GM10847 (cell line): ENCODE results near the gene TMEM232.

Experiments
- POLR2A ChIP-seq: IDR thresholded peaks from 2 replicates; pipeline ENCODE4 v1.6.1; 2011; ENCODE audit not compliant: insufficient read length; ENCODE audit errors: extremely low read depth

Gene TMEM232

DNA sequence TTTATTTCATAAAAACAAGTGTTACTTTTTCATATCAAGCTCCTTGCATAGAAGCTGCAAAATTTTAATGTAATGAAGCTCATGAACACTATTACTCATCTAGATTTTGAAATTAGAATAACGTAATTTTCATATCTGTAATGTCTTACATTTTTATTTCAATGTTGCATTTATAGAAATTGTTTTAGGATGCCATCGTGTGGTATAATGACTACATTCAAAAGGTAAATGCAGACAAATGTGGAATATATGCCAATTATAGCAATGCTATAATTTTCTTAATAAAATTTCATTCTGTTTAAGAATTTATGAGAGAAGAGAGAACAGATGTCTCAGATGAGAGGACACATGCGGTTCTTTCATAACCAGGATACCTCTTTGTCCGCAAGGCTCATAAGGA, 230.2 kb downstream of the TMEM232 start:
- no peak for TF ChIP-seq POLR2A

DNA sequence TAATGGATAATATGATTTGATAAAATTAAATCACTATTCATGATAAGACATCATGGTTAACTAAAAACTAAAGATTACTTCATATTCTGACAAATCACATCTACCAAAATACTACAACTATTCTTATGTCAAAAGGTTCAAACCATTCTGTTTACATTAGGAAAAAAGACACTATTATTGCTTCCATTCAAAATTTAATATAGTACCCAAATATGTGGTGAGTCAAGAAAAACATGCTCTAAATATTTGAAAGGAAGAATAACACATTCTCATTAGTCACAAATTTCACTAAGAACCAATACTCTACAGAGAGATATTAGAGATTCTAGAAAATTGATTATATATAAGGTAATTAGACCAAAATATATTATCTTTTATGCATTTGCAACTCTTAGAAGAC, 234.0 kb downstream of the TMEM232 start:
- TF ChIP-seq POLR2A: no peak

DNA sequence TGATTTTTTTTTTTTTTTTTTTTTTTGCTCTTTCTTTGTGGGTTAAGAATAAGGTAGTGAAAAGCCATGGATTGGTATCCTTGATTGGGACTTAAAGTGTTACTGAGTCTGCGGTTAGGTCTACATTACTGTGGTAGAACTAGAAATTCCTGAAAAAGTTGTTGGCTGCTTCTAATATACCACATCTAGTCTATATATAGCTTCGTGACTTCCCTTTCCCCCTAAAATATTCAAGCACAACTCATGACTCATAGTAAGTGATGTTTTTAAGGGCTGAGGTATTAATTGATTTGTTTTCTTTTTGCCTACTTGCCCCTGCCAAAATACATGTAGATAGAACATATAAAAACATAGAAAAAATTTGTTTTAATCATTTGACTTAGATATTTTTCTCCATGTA, 247.6 kb downstream of the TMEM232 start:
- no peak for TF ChIP-seq POLR2A

DNA sequence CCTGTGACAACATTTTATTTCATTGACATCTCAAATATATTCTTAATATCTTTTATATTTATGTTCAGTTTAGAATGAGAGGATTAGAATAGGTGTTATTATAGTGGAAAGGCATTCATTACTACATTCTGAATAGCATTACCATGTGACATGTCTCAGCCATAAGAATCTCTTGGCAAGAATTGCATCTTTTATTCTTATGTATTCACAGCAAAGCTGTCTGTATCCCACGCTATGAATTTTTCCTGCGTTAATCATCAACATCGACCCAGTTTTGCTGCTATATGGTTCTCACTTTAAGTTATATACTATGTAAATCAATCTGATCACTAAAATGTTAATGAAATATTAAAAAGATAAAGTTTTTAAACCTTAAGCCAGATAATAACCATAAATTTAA, 248.6 kb downstream of the TMEM232 start:
- TF ChIP-seq POLR2A: no peak

DNA sequence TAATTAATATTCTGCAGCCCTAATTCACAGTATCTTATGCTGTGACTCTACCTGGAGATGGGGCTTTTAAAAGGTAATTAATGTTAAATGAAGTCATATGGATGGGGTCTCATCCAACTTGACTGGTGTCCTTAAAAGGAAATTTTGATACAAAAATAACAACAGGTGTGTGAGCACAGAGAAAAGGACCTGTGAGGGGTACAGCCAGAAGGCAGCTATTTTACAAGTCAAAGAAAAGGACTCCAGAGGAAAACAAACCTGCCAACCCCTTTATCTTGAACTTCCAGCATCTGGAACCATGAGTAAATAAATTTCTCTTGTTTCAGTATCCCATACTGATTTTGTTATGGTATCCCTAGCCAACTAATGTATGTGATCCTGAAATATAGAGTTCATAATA, 250.3 kb downstream of the TMEM232 start:
- TF ChIP-seq POLR2A: no peak

DNA sequence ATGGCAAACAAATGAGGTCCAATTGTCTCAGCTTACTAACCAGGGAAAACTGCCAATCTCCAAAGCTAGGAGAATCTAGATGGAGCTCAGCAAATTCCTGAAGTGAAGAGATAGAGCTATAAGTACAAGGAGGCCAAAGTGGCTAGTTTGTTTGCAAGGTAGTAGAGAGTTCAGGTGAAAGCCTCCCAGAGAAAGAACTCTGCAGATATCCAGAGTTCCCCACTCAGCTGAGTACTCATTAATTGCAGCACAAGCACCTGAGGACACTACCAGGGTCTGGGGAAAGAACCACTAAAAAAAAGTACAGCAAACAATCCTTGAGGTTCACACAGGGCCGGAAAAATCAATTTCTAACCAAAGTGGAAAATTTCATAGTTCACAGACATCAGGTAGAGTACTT, 250.9 kb downstream of the TMEM232 start:
- no peak for TF ChIP-seq POLR2A

DNA sequence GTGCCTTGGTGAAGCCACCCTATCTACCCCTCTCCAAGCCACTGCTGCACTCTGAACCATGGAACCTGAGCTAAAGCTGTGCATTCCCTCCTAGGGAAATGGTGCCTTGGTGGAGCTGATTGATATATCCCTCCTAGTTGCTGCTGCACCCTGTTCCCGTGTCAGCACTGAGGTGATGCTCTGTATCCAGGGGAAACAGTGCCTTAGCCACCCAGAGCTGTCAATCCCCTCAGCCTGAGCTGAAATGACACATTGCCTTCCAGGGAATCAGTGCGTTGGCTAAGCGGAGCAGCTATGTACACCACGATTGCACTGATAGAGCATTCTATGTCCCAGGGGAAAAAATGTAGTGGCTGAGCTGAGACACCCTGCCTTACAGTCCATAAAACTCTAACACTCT, 257.0 kb downstream of the TMEM232 start:
- no peak for TF ChIP-seq POLR2A

DNA sequence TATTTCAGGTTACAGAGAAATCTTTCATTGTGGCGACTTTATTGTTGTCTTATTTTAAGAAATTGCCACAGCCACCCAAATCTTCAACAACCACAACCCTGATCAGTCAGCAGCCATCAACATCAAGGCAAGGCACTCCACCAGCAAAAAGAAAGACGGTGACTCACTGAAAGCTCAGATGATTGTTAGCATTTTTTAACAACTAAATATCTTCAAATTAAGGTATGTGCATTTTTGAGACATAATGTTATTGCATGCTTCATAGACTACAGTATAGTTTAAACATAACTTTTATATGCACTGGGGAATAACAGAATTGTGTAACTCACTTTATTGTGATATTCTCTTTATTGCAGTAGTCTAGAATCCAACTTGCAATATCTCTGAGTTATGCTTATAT, 263.4 kb downstream of the TMEM232 start:
- TF ChIP-seq POLR2A: no peak

DNA sequence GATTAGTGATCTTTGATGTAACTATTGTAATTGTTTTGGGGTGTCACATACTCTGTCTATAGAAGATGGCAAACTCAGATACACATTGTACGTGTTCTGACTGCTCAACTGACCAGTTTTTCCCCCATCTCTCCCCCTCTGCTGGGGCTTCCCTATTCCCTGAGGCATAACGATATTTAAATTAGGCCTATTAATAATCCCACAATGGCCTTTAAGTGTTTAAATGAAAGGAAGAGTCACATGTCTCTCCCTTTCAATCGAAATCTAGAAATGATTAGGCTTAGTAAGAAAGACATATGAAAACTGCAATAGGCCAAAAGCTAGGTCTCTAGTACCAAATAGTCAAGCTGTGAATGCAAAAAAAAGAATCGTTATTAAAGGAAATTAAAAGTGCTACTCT, 265.6 kb downstream of the TMEM232 start:
- no peak for TF ChIP-seq POLR2A

DNA sequence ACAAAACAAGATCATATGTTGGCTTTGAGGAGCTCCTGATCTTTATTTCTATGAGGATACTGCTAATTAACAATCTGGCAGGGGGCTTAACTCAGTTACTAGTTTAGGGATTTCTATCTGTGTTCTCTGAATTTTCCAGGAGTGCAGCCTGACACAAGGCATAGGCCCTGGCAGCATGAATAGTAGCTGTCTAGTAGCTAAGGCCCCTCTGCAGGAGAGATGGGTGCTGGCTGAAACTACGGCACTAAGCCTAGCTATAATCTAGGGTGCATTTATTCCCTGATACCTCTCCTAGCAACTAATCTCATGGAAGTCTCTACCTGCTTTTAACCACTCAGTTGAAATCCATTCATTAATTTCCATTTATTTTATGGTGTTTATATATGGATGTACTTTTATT, 268.2 kb downstream of the TMEM232 start:
- no peak for TF ChIP-seq POLR2A

DNA sequence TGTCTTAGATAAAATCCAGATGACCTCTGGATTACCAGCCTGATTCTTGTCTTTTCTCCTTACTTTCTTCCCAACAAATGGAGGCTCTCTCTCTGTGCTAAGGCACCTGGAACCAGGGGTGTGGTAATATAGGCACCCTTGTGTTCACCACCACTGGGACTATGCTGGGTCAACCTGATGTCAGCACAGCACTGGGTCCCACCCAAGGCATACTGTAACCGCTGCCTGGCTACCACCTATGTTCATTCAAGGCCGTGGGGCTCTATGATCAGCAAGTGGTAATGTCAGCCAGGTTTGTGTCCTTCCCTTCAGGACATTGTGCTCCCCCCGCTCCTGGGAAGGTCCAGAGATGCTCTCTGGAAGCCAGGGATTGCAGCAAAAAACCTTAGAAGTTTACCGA, 283.6 kb downstream of the TMEM232 start:
- TF ChIP-seq POLR2A: no peak

DNA sequence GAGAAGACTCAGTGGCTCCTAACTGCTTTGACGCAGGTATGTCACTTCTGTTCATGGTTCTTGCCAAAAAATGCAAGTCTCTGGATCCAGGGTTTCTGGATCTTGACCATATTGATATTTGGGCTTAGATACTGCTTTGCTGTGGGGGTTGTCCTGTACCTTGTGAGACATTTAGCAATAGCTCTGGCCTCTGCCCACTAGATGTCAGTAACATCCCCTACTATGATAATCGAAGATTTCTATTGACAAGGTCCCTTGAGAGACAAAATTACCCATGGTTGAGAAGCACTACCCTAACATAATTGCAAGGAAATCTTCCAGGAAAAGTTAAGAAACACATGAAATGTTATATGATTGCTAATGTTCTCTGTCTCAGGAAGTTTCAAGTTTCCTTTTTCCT, 285.4 kb downstream of the TMEM232 start:
- no peak for TF ChIP-seq POLR2A

DNA sequence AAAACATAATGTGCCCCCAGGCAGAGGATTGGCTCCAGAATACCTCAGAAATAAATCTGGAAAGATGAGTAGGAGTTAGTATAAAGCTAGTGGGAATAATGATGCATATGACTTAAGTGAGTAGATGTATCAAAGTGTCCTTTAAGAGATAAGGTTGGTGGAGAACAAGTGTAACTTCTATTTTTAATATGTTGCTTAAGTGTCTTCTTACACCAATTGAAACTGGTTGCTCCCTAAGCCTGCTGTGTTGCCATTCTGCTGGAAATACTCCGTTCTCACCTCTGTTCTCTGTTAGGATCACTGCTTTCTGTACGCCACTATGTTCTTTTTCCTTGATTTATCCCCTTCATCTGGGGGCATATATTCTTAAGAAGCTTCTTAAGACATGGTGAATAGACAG, 286.4 kb downstream of the TMEM232 start:
- no peak for TF ChIP-seq POLR2A

DNA sequence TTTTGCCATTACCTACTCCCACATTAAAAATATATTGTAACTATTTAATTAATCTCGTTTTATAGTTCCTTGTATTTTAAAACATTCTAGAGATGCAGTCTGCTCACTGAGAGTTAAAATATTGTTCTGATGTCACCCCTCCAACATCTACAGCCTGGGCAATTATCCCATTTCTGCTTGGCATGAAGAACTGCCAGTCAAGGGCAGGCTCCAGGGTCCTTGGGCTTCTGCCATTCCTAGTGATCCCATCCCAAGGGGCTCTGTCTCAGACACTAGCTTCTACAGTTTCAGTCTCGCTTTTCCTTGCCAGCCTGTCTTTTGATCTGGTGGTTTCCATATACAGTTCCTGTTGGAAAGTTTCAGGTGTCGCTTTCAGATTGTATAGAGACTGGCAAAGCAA, 287.2 kb downstream of the TMEM232 start:
- no peak for TF ChIP-seq POLR2A

DNA sequence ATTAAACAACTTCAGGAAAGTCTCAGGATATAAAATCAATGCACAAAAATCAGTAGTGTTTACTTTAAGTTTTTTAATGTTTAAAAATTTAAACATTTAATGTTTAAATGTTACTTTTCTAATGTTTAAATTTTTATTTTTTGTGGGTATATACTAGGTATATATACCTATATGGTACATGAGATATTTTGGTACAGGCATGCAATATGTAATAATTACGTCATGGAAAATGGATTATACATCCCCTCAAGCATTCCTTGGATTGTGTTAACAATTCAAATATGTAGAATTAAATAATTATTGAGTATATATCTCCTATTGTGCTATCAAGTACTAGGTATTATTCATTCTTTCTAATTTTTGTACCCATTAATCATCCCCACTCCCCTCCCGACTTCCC, 291.3 kb downstream of the TMEM232 start:
- no peak for TF ChIP-seq POLR2A

DNA sequence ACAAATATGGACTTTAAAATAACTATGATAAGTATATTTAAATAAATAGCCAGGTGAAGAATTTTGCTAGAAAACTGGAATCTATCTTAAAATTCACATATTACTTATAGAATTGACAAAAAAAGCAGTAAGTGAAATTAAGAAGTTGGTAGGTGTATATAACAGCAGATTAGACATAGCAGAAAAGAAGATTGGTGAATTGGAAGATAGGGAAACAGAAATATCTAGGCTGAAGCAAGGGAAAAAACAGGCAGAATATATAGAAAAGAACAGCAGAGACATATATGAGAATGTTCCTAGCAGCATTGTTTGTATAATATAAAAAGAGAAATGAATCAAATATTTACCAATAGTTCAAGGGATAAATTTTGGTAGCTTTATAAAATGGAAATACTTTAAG, 294.9 kb downstream of the TMEM232 start:
- TF ChIP-seq POLR2A: no peak

DNA sequence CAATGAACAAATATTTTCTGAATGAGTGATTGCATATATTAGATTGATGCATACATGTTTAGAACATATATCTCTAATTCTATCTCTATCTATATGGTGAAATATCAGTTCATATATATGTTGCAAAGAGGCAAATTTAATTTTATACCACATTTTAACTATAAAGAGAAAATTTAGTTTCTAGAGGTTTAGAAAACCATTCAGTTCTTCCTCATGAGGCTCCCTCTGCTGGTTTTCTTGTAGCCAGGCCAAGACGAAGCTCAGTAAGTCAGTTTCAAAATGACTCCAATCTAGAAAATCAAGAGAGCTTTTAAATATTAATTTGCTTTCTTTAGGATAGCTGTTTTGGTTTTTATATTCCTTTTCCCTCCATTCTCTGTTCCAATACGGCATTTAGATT, 312.1 kb downstream of the TMEM232 start:
- TF ChIP-seq POLR2A: no peak

DNA sequence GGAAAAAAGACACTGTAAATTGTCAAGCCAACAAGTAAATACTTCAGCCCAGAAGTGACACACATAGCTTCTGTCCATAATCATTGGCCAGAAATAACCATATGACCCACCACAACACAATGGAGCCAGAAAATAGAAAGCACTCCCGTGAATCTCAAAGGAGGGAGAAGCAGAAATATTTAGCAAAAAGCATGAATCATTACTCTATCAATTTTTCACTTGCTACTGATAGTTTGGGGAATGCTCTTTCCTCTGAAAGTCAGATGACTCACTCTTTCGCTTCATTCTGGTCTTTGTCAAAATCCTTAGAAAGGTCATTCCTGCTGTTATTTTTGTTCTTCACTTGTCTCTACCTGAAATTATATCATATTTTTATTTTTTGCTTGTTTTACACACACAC, 312.6 kb downstream of the TMEM232 start:
- TF ChIP-seq POLR2A: no peak
